ENCODE data around the gene ANKRD6.

DNA sequence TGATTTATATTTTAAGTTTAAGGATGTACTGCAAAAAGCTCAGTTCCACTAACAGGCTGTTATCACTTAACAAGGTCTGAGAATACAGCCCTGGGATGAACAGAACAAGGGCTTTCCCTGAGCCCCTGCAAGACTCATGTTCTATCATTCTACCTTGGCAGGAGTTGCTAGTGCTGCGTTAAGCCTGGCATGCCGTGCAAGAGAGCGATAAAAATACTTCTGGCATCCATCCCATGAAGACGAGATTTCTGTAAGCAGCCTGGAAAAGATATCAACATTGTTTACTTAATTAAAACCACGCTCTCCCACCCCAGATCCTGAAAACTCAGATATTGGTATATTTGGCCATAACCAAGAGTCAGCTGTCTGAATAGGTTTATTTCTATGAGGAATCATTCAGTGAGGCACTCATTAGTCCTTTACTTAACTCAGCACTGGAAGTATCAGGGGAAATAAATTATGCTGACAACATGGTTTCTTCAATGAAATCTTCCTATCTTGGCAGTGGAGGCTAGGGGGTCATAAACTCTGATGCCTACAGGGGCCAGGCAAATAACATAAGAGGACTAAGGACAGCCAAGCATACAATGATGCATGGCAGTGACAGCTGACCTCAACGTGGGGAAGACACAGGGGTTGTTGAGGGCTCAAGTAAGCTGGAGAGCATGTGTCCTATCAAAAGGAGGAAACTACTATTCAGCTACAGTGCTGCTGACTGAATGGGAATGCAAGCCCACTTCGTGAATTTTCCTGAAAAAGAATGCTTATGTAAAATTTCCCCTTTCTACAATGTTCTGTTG lies 243.2 kb downstream of the ANKRD6 start:
- TF ChIP-seq, protein P1, sequence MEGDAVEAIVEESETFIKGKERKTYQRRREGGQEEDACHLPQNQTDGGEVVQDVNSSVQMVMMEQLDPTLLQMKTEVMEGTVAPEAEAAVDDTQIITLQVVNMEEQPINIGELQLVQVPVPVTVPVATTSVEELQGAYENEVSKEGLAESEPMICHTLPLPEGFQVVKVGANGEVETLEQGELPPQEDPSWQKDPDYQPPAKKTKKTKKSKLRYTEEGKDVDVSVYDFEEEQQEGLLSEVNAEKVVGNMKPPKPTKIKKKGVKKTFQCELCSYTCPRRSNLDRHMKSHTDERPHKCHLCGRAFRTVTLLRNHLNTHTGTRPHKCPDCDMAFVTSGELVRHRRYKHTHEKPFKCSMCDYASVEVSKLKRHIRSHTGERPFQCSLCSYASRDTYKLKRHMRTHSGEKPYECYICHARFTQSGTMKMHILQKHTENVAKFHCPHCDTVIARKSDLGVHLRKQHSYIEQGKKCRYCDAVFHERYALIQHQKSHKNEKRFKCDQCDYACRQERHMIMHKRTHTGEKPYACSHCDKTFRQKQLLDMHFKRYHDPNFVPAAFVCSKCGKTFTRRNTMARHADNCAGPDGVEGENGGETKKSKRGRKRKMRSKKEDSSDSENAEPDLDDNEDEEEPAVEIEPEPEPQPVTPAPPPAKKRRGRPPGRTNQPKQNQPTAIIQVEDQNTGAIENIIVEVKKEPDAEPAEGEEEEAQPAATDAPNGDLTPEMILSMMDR (IDR thresholded peaks at IDR 0.05; ENCODE audit: insufficient read depth, low read length, poor library complexity, severe bottlenecking): no peak
- TF ChIP-seq EZH2phosphoT487 (conservative IDR thresholded peaks at IDR 0.05; ENCODE audit: low read length): no peak
